Right lobe of liver (tissue), 6 donors: Measurements from ENCODE around the gene MAGEB10. TPM values are rescaled to one million over a fixed set of nuclear protein-coding genes. Genes with fewer than 3 reads are reported as not detected.

Source experiments
- ATAC-seq, 4 donors: fragments of 200-7000 bp; cut with Tn5 transposase; one replicate each; pipeline ENCODE4 v1.9.1; 2020; ENCODE audit warnings: mild to moderate bottlenecking in 4 of 4, moderate library complexity in 4 of 4
- DNase-seq, 3 donors: peaks; one replicate each; pipeline ENCODE4 v3.0.0-alpha.2; 2020
- H3K27ac ChIP-seq, 3 donors: fragments of 200-600 bp; one replicate each; pipeline ENCODE4 v1.8.0; 2022
- H3K27me3 ChIP-seq, 2 donors: fragments of 200-600 bp; one replicate each; pipeline ENCODE4 v1.8.0; 2022
- H3K36me3 ChIP-seq, 4 donors: fragments of 200-600 bp; sonication (generic) in 1 of 4; one replicate each; pipeline versions ENCODE4 v1.5.1 to v1.8.0; 2017 to 2022; ENCODE audit warnings: control low read depth in 1 of 4
- H3K4me1 ChIP-seq, 4 donors: fragments of 200-600 bp; sonication (generic) in 1 of 4; one replicate each; pipeline versions ENCODE4 v1.5.1 to v1.8.0; 2017 to 2022; ENCODE audit warnings: control low read depth in 1 of 4
- H3K4me3 ChIP-seq, 3 donors: fragments of 200-600 bp; one replicate each; pipeline ENCODE4 v1.8.0; 2022
- H3K9me3 ChIP-seq, 4 donors: fragments of 200-600 bp; sonication (generic) in 1 of 4; one replicate each; pipeline versions ENCODE4 v1.5.1 to v1.8.0; 2017 to 2022; ENCODE audit warnings: control low read depth in 1 of 4
- CTCF ChIP-seq, 4 donors: fragments of 200-600 bp in 3 of 4; fragments of 450-650 bp in 1 of 4; IDR thresholded peaks; one replicate each; pipeline versions ENCODE4 v1.5.1 to v1.8.0; 2016 to 2022; ENCODE audit warnings: antibody characterized with exemption in 4 of 4, mild to moderate bottlenecking in 2 of 4
- POLR2A ChIP-seq: fragments of 450-650 bp; IDR thresholded peaks from one replicate; pipeline ENCODE4 v1.6.1; 2017; ENCODE audit warnings: antibody characterized with exemption, mild to moderate bottlenecking
- WGBS: methylation state at CpG from one replicate; pipeline ENCODE4 v1.1.6; 2018; ENCODE audit warnings: low coverage, low lambda C conversion rate; ENCODE audit not compliant: insufficient coverage; ENCODE audit errors: missing lambda C conversion rate; 5-methylcytosine and 5-hydroxymethylcytosine counted together
- intact Hi-C, 2 donors: fragments of 100-400 bp; cut with DNase I; formaldehyde crosslinking; loops; one replicate each; pipeline versions ENCODE4 v1.11.2 to v1.14.1; 2022
- total RNA-seq, 6 experiments: library from RNA; depleted of rRNA in 2 of 6; stranded (reverse); fragments of >200 nt in 2 of 6; fragmentation: NEBNext Ultra II Directional in 3 of 6; extraction: Animal tissue kit (Norgen Biotek cat#: 25700) in 3 of 6; gene quantifications; one replicate each; pipeline versions ENCODE4 v1.1.0 to v1.2.4, GENCODE V29; 2016 to 2023
- donor health status: DM: no; HTN: yes; CAD: no.
- donor health status: DM: no; HTN: no; CAD: no.
- donor health status: DM: no; HTN: no; CAD: no.
- donor health status: DM: no; HTN: yes; CAD: no.
- donor health status: DM: no; HTN: yes; CAD: no.

The MAGEB10 gene
- total RNA-seq, 6 experiments from 2014 or later: not detected

GRCh38 chrX:27838185-27838584, 30.4 kb downstream of the MAGEB10 start:
- intact Hi-C loops: no loop called here
- no peaks in the 10 kb centered on the region for H3K27me3 ChIP-seq
- no peak overlapping the region for H3K4me3 ChIP-seq
- TF ChIP-seq POLR2A: no peak
- TF ChIP-seq CTCF (IDR thresholded peaks at IDR 0.05): no peak
- H3K36me3 ChIP-seq: no peaks in the 10 kb centered on the region
- DNase-seq (no peak), ATAC-seq (no peak)
- no peak overlapping the region for H3K27ac ChIP-seq
- H3K4me1 ChIP-seq: no peaks in the 10 kb centered on the region
- 33% methylated on average over 3 of the region's 3 CpGs for WGBS
- H3K9me3 ChIP-seq: no peaks in the 10 kb centered on the region

- 13% methylated on average over 1 of the region's 3 CpGs for WGBS
- peak in 1 of 4 donors; percentile 18 for ATAC-seq
Observed at GRCh38 chrX:27840881-27841280, 33.1 kb downstream of the MAGEB10 start.

GRCh38 chrX:27842859-27843258, 35.1 kb downstream of the MAGEB10 start:
- TF ChIP-seq POLR2A: no peak
- no peak for TF ChIP-seq CTCF (IDR thresholded peaks at IDR 0.05)
- Histone ChIP-seq H3K4me3 (no peak overlapping the region), H3K9me3 (no peaks in the 10 kb centered on the region), H3K4me1 (no peaks in the 10 kb centered on the region), H3K27ac (no peak overlapping the region), H3K36me3 (no peaks in the 10 kb centered on the region), H3K27me3 (no peaks in the 10 kb centered on the region)
- ATAC-seq (no peak), DNase-seq (no peak)
- 27% methylated on average over 4 of the region's 4 CpGs for WGBS
- intact Hi-C loops: no loop called here

More at GRCh38 chrX:27840881-27841280, 33.1 kb downstream of the MAGEB10 start:
- DNase-seq: no peak
- TF ChIP-seq CTCF (IDR thresholded peaks at IDR 0.05) (no peak), POLR2A (no peak)
- no peaks in the 10 kb centered on the region for H3K27me3 ChIP-seq
- H3K36me3 ChIP-seq: no peaks in the 10 kb centered on the region
- no peaks in the 10 kb centered on the region for H3K9me3 ChIP-seq
- no peak overlapping the region for H3K27ac ChIP-seq
- no peak overlapping the region for H3K4me3 ChIP-seq
- intact Hi-C loops: no loop called here
- no peaks in the 10 kb centered on the region for H3K4me1 ChIP-seq

- no peak for DNase-seq
- H3K27me3 ChIP-seq: peaks cover 0 to under 1% of the 10 kb centered on the region in 2 donors
- intact Hi-C loops: no loop called here
- no peak overlapping the region for H3K27ac ChIP-seq
- TF ChIP-seq CTCF (IDR thresholded peaks at IDR 0.05) (no peak), POLR2A (no peak)
- no peaks in the 10 kb centered on the region for H3K36me3 ChIP-seq
- no peaks in the 10 kb centered on the region for H3K4me1 ChIP-seq
- H3K4me3 ChIP-seq: no peak overlapping the region
- no peaks in the 10 kb centered on the region for H3K9me3 ChIP-seq
- no peak for ATAC-seq
Observed at GRCh38 chrX:27860337-27860736, 52.5 kb downstream of the MAGEB10 start.

- Histone ChIP-seq H3K27me3 (peaks cover 0 to 4% of the 10 kb centered on the region in 2 donors), H3K36me3 (no peaks in the 10 kb centered on the region), H3K4me1 (no peaks in the 10 kb centered on the region), H3K9me3 (no peaks in the 10 kb centered on the region), H3K27ac (no peak overlapping the region), H3K4me3 (no peak overlapping the region)
- ATAC-seq (peak in 1 of 4 donors; percentile 22), DNase-seq (no peak)
- TF ChIP-seq POLR2A (no peak), CTCF (IDR thresholded peaks at IDR 0.05) (no peak)
- intact Hi-C loops: no loop called here
- WGBS: 24% methylated on average over 11 of the region's 35 CpGs
Observed at GRCh38 chrX:27863809-27864208, 56.0 kb downstream of the MAGEB10 start.
